Endodermal cell (in vitro differentiated cells): ENCODE measurements around the gene UMAD1. TPM values are rescaled to one million over a fixed set of nuclear protein-coding genes. Genes with fewer than 3 reads are reported as not detected.

Source experiments
- DNase-seq: peaks from one replicate; pipeline ENCODE4 v3.0.0-alpha.2; 2017
- H3K27ac ChIP-seq: 2 replicates; pipeline ENCODE4 v1.5.1; 2013; ENCODE audit warnings: mild to moderate bottlenecking, low read depth, low read length, moderate library complexity
- H3K27me3 ChIP-seq: 2 replicates; pipeline ENCODE4 v1.6.1; 2013; ENCODE audit warnings: mild to moderate bottlenecking, low read length, moderate library complexity; ENCODE audit not compliant: insufficient read depth, control insufficient read depth, poor library complexity, severe bottlenecking
- H3K36me3 ChIP-seq: 2 replicates; pipeline ENCODE4 v1.7.0; 2013; ENCODE audit warnings: mild to moderate bottlenecking, low read length, moderate library complexity; ENCODE audit not compliant: control insufficient read depth, insufficient read depth
- H3K4me1 ChIP-seq: one replicate; pipeline ENCODE4 v1.7.0; 2013; ENCODE audit warnings: low read length; ENCODE audit not compliant: control insufficient read depth, insufficient read depth
- H3K4me3 ChIP-seq: 2 replicates; pipeline ENCODE4 v1.5.1; 2013; ENCODE audit warnings: mild to moderate bottlenecking, low read length, moderate library complexity
- H3K9ac ChIP-seq: 2 replicates; pipeline ENCODE4 v1.6.1; 2013; ENCODE audit warnings: mild to moderate bottlenecking, low read length, moderate library complexity; ENCODE audit not compliant: poor library complexity, severe bottlenecking; ENCODE audit errors: extremely low read depth
- H3K9me3 ChIP-seq: 2 replicates; pipeline ENCODE4 v1.6.1; 2013; ENCODE audit warnings: mild to moderate bottlenecking, low read length, moderate library complexity; ENCODE audit not compliant: control insufficient read depth
- H3K27ac Mint-ChIP-seq: 2 replicates; pipeline ENCODE4 v1.8.0; 2020; ENCODE audit warnings: mixed read lengths
- H3K27me3 Mint-ChIP-seq: 2 replicates; pipeline ENCODE4 v1.8.0; 2021; ENCODE audit warnings: mild to moderate bottlenecking, mixed read lengths; ENCODE audit not compliant: insufficient read depth
- H3K36me3 Mint-ChIP-seq: 2 replicates; pipeline ENCODE4 v1.8.0; 2020; ENCODE audit warnings: low read depth, mixed read lengths
- H3K4me1 Mint-ChIP-seq: 2 replicates; pipeline ENCODE4 v1.8.0; 2020; ENCODE audit warnings: mixed read lengths
- H3K4me3 Mint-ChIP-seq: 2 replicates; pipeline ENCODE4 v1.8.0; 2020; ENCODE audit warnings: mild to moderate bottlenecking, moderate library complexity, mixed read lengths
- H3K9me3 Mint-ChIP-seq: 2 replicates; pipeline ENCODE4 v1.8.0; 2020; ENCODE audit warnings: mild to moderate bottlenecking, mixed read lengths
- WGBS, 2 experiments: methylation state at CpG; one replicate each; pipeline versions ENCODE4 v1.1.5 to v1.1.7; 2013; ENCODE audit warnings: missing lambda C conversion rate in 2 of 2, mixed read lengths in 1 of 2; ENCODE audit not compliant: insufficient coverage in 1 of 2, insufficient read length in 1 of 2; 5-methylcytosine and 5-hydroxymethylcytosine counted together
- total RNA-seq, 2 donors: library from RNA; stranded (reverse); fragmentation: NEBNext Ultra II Directional in 1 of 2; extraction: Animal tissue kit (Norgen Biotek cat#: 25700) in 1 of 2; gene quantifications; 2 replicates in 1 of 2; 3 replicates in 1 of 2; pipeline ENCODE4 v1.2.1, GENCODE V29; 2021
- TF ChIP-seq, protein P1 (sequence below): fragments of 200-600 bp; sonication (generic); conservative IDR thresholded peaks from 2 replicates; pipeline ENCODE4 v1.5.0; 2021; ENCODE audit warnings: antibody characterized with exemption, mild to moderate bottlenecking

UMAD1 gene
- total RNA-seq, 2 donors from 2014 or later: 9.7 to 10.3 TPM

DNA sequence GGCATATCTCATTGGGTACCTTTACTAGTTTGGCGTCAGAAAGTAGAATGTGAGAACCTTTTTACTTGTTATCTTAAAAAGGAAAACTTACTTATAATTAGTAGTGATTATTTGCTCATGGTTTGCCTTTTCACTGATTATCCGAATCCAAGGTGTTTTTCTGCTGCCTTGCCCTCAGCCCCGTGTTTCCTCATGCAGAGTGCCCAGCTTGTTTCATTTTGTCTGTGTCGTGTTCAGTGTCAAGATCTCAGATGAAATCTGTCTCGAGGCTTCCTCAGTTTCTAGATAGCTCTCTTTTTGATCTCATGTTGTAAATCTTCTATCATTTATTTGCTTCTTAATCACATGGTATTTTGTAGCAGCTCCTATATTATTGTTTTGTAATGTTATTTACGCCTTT is 47.8 kb downstream of the UMAD1 start:
- H3K36me3 Mint-ChIP-seq: peaks cover 2% of the 10 kb centered on the region
- 75 to 87% methylated on average over 2 to 6 of the region's 6 CpGs for WGBS, 2 experiments
- Histone ChIP-seq H3K9me3 (no peaks in the 10 kb centered on the region), H3K36me3 (no peaks in the 10 kb centered on the region), H3K9ac (no peak overlapping the region), H3K27ac (no peak overlapping the region), H3K4me1 (no peaks in the 10 kb centered on the region), H3K4me3 (no peak overlapping the region), H3K27me3 (no peaks in the 10 kb centered on the region)
- H3K4me3 Mint-ChIP-seq: no peak overlapping the region
- no peak overlapping the region for H3K27ac Mint-ChIP-seq
- peaks cover 13% of the 10 kb centered on the region for H3K4me1 Mint-ChIP-seq
- no peaks in the 10 kb centered on the region for H3K27me3 Mint-ChIP-seq
- TF ChIP-seq, protein P1, sequence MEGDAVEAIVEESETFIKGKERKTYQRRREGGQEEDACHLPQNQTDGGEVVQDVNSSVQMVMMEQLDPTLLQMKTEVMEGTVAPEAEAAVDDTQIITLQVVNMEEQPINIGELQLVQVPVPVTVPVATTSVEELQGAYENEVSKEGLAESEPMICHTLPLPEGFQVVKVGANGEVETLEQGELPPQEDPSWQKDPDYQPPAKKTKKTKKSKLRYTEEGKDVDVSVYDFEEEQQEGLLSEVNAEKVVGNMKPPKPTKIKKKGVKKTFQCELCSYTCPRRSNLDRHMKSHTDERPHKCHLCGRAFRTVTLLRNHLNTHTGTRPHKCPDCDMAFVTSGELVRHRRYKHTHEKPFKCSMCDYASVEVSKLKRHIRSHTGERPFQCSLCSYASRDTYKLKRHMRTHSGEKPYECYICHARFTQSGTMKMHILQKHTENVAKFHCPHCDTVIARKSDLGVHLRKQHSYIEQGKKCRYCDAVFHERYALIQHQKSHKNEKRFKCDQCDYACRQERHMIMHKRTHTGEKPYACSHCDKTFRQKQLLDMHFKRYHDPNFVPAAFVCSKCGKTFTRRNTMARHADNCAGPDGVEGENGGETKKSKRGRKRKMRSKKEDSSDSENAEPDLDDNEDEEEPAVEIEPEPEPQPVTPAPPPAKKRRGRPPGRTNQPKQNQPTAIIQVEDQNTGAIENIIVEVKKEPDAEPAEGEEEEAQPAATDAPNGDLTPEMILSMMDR: no peak
- H3K9me3 Mint-ChIP-seq: no peaks in the 10 kb centered on the region
- no peak for DNase-seq

DNA sequence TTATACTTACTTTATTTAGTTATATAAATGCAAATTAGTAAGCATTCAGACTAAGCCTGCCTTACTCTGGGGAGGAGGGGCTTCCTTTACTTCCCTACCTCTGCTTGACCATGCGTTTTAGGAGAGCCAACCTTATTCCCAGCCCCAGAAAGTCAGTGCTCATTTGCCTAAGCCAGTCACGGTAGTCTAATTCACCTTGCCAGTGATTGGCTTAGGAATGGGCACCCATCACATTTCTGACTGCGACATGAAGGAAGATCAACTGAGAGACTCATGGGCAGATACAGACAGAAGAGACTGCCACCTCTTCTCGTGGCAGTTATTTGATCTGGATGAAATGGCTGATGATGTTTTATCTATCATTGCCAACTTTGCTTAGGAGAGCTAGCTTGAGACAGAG is 48.4 kb downstream of the UMAD1 start:
- H3K4me1 ChIP-seq: no peaks in the 10 kb centered on the region
- no peak overlapping the region for H3K4me3 ChIP-seq
- H3K4me3 Mint-ChIP-seq: no peak overlapping the region
- H3K36me3 Mint-ChIP-seq: peaks cover under 1% of the 10 kb centered on the region
- TF ChIP-seq, protein P1: no peak
- no peaks in the 10 kb centered on the region for H3K27me3 ChIP-seq
- DNase-seq: no peak
- no peak overlapping the region for H3K9ac ChIP-seq
- H3K9me3 ChIP-seq: no peaks in the 10 kb centered on the region
- H3K9me3 Mint-ChIP-seq: no peaks in the 10 kb centered on the region
- no peak overlapping the region for H3K27ac Mint-ChIP-seq
- H3K4me1 Mint-ChIP-seq: peaks cover 13% of the 10 kb centered on the region
- WGBS, 2 experiments: 92 to 100% methylated on average over 2 to 4 of the region's 4 CpGs
- no peaks in the 10 kb centered on the region for H3K27me3 Mint-ChIP-seq
- H3K27ac ChIP-seq: no peak overlapping the region
- no peaks in the 10 kb centered on the region for H3K36me3 ChIP-seq

GRCh38 chr7:7693881-7694280 is 53.3 kb downstream of the UMAD1 start:
- Mint-ChIP-seq H3K36me3 (peaks cover 4% of the 10 kb centered on the region), H3K27me3 (no peaks in the 10 kb centered on the region), H3K9me3 (no peaks in the 10 kb centered on the region), H3K27ac (no peak overlapping the region), H3K4me3 (no peak overlapping the region), H3K4me1 (no peaks in the 10 kb centered on the region)
- no peak overlapping the region for H3K4me3 ChIP-seq
- H3K9me3 ChIP-seq: no peaks in the 10 kb centered on the region
- H3K27me3 ChIP-seq: no peaks in the 10 kb centered on the region
- TF ChIP-seq, protein P1: no peak
- H3K9ac ChIP-seq: no peak overlapping the region
- no peaks in the 10 kb centered on the region for H3K36me3 ChIP-seq
- no peaks in the 10 kb centered on the region for H3K4me1 ChIP-seq
- no peak for DNase-seq
- H3K27ac ChIP-seq: no peak overlapping the region
